Neural progenitor cell (in vitro differentiated cells): ENCODE measurements around the gene CRACR2A. TPM values are rescaled to one million over a fixed set of nuclear protein-coding genes. Genes with fewer than 3 reads are reported as not detected.

ENCODE experiments used
- DNase-seq: peaks from one replicate; pipeline ENCODE4 v3.0.0-alpha.2; 2016; ENCODE audit warnings: low spot score
- H2AFZ ChIP-seq: fragments of 200-600 bp; sonication (generic); replicated peaks from 2 replicates; pipeline ENCODE4 v1.6.1; 2016; ENCODE audit warnings: antibody characterized with exemption
- H3F3A ChIP-seq: fragments of 200-600 bp; sonication (generic); 2 replicates; pipeline ENCODE4 v1.6.1; 2016; ENCODE audit warnings: antibody characterized with exemption, low read depth
- H3K27ac ChIP-seq: fragments of 200-600 bp; sonication (generic); 2 replicates; pipeline ENCODE4 v1.5.1; 2016; ENCODE audit warnings: mild to moderate bottlenecking
- H3K27me3 ChIP-seq: fragments of 200-600 bp; sonication (generic); 2 replicates; pipeline ENCODE4 v1.6.1; 2016; ENCODE audit warnings: mild to moderate bottlenecking, moderate library complexity
- H3K36me3 ChIP-seq: fragments of 200-600 bp; sonication (generic); 2 replicates; pipeline ENCODE4 v1.5.1; 2016
- H3K4me1 ChIP-seq: fragments of 200-600 bp; sonication (generic); 2 replicates; pipeline ENCODE4 v1.6.1; 2016; ENCODE audit warnings: mixed run types
- H3K4me2 ChIP-seq: fragments of 200-600 bp; sonication (generic); 2 replicates; pipeline ENCODE4 v1.6.1; 2016
- H3K4me3 ChIP-seq: fragments of 200-600 bp; sonication (generic); 2 replicates; pipeline ENCODE4 v1.5.1; 2016
- H3K79me2 ChIP-seq: fragments of 200-600 bp; sonication (generic); 2 replicates; pipeline ENCODE4 v1.6.1; 2016; ENCODE audit warnings: low read depth
- H3K9ac ChIP-seq: fragments of 200-600 bp; sonication (generic); 2 replicates; pipeline ENCODE4 v1.6.1; 2016
- H3K9me3 ChIP-seq: fragments of 200-600 bp; sonication (generic); 2 replicates; pipeline ENCODE4 v1.5.1; 2016; ENCODE audit warnings: low read depth
- H4K20me1 ChIP-seq: fragments of 200-600 bp; sonication (generic); 2 replicates; pipeline ENCODE4 v1.6.1; 2016; ENCODE audit warnings: low read depth
- H3K27ac Mint-ChIP-seq: 3 replicates; pipeline ENCODE4 v1.8.0; 2021; ENCODE audit warnings: mixed read lengths
- H3K27me3 Mint-ChIP-seq: 2 replicates; pipeline ENCODE4 v1.8.0; 2022; ENCODE audit warnings: low read depth, mild to moderate bottlenecking, inconsistent platforms, moderate library complexity, mixed read lengths; ENCODE audit not compliant: insufficient read depth
- H3K36me3 Mint-ChIP-seq: 3 replicates; pipeline ENCODE4 v1.8.0; 2021; ENCODE audit warnings: mixed read lengths
- H3K4me1 Mint-ChIP-seq: 3 replicates; pipeline ENCODE4 v1.8.0; 2021; ENCODE audit warnings: mixed read lengths
- H3K4me3 Mint-ChIP-seq: 3 replicates; pipeline ENCODE4 v1.8.0; 2021; ENCODE audit warnings: mild to moderate bottlenecking, moderate library complexity, mixed read lengths
- H3K9me3 Mint-ChIP-seq: 3 replicates; pipeline ENCODE4 v1.8.0; 2020; ENCODE audit warnings: mixed read lengths
- CTCF ChIP-seq: fragments of 200-600 bp; sonication (generic); IDR thresholded peaks from 2 replicates; pipeline ENCODE4 v1.5.1; 2017; ENCODE audit warnings: antibody characterized with exemption, mild to moderate bottlenecking
- EZH2 ChIP-seq: fragments of 200-600 bp; sonication (generic); IDR thresholded peaks from 2 replicates; pipeline ENCODE4 v1.6.1; 2017; ENCODE audit warnings: antibody characterized with exemption, mild to moderate bottlenecking, moderate library complexity
- EZH2phosphoT487 ChIP-seq: fragments of 200-600 bp; sonication (generic); IDR thresholded peaks from 2 replicates; pipeline ENCODE4 v1.6.1; 2017; ENCODE audit warnings: antibody characterized with exemption
- small RNA-seq: library from RNA; depleted of rRNA; stranded (forward); fragments of <200 nt; gene quantifications from one replicate; pipeline ENCODE3, GENCODE V24; 2015
- total RNA-seq: library from RNA; depleted of rRNA; stranded (reverse); fragments of >200 nt; gene quantifications from 2 replicates; pipeline ENCODE4 v1.2.3, GENCODE V29; 2015; ENCODE audit warnings: low replicate concordance

Gene CRACR2A
- total RNA-seq, 1 donor from 2014 or later = 0.06 TPM

- Histone ChIP-seq H3K36me3 (no peaks in the 10 kb centered on the region), H3K27ac (no peak overlapping the region), H3K4me2 (no peak overlapping the region), H3K79me2 (no peaks in the 10 kb centered on the region), H3K4me1 (peaks cover 24% of the 10 kb centered on the region), H3K9ac (no peak overlapping the region), H3K9me3 (no peaks in the 10 kb centered on the region), H4K20me1 (no peaks in the 10 kb centered on the region), H3F3A (peaks cover 15% of the 10 kb centered on the region), H3K27me3 (no peaks in the 10 kb centered on the region), H2AFZ (no peak overlapping the region), H3K4me3 (no peak overlapping the region)
- H3K27ac Mint-ChIP-seq = no peak overlapping the region
- H3K9me3 Mint-ChIP-seq = no peaks in the 10 kb centered on the region
- H3K27me3 Mint-ChIP-seq = peaks cover 5% of the 10 kb centered on the region
- TF ChIP-seq EZH2phosphoT487 (no peak), CTCF (no peak), EZH2 (no peak)
- H3K4me3 Mint-ChIP-seq = no peak overlapping the region
- DNase-seq = no peak
- H3K4me1 Mint-ChIP-seq = peaks cover 46% of the 10 kb centered on the region
- no peaks in the 10 kb centered on the region for H3K36me3 Mint-ChIP-seq
Observed at GRCh38 chr12:3571323-3571722, 181.6 kb downstream of the CRACR2A start.

GRCh38 chr12:3568695-3569094, 184.2 kb downstream of the CRACR2A start:
- Mint-ChIP-seq H3K27me3 (peaks cover 2% of the 10 kb centered on the region), H3K4me1 (peaks cover 32% of the 10 kb centered on the region), H3K4me3 (no peak overlapping the region), H3K9me3 (no peaks in the 10 kb centered on the region), H3K27ac (no peak overlapping the region), H3K36me3 (no peaks in the 10 kb centered on the region)
- no peak for TF ChIP-seq CTCF
- TF ChIP-seq EZH2phosphoT487 = no peak
- TF ChIP-seq EZH2 = no peak
- no peak overlapping the region for H3K27ac ChIP-seq
- H3K4me1 ChIP-seq = peaks cover 5% of the 10 kb centered on the region
- H3K27me3 ChIP-seq = no peaks in the 10 kb centered on the region
- H2AFZ ChIP-seq = no peak overlapping the region
- no peak overlapping the region for H3K4me3 ChIP-seq
- no peak overlapping the region for H3K9ac ChIP-seq
- DNase-seq = no peak
- H4K20me1 ChIP-seq = no peaks in the 10 kb centered on the region
- H3K36me3 ChIP-seq = no peaks in the 10 kb centered on the region
- no peaks in the 10 kb centered on the region for H3K9me3 ChIP-seq
- H3K79me2 ChIP-seq = no peaks in the 10 kb centered on the region
- H3F3A ChIP-seq = no peaks in the 10 kb centered on the region
- H3K4me2 ChIP-seq = no peak overlapping the region

GRCh38 chr12:3565985-3566384, 186.9 kb downstream of the CRACR2A start:
- no peaks in the 10 kb centered on the region for H3K4me1 ChIP-seq
- H4K20me1 ChIP-seq = no peaks in the 10 kb centered on the region
- no peak overlapping the region for H3K4me3 ChIP-seq
- no peak overlapping the region for H3K4me3 Mint-ChIP-seq
- TF ChIP-seq CTCF (no peak), EZH2phosphoT487 (no peak), EZH2 (no peak)
- H2AFZ ChIP-seq = no peak overlapping the region
- no peak overlapping the region for H3K4me2 ChIP-seq
- no peak overlapping the region for H3K27ac ChIP-seq
- H3F3A ChIP-seq = no peaks in the 10 kb centered on the region
- H3K36me3 ChIP-seq = no peaks in the 10 kb centered on the region
- peaks cover 14% of the 10 kb centered on the region for H3K4me1 Mint-ChIP-seq
- H3K9me3 ChIP-seq = no peaks in the 10 kb centered on the region
- no peak overlapping the region for H3K27ac Mint-ChIP-seq
- no peak for DNase-seq
- H3K27me3 ChIP-seq = no peaks in the 10 kb centered on the region
- no peak overlapping the region for H3K9ac ChIP-seq
- H3K27me3 Mint-ChIP-seq = peaks cover 2% of the 10 kb centered on the region
- no peaks in the 10 kb centered on the region for H3K79me2 ChIP-seq
- H3K36me3 Mint-ChIP-seq = no peaks in the 10 kb centered on the region
- no peaks in the 10 kb centered on the region for H3K9me3 Mint-ChIP-seq

Small RNA genes within 50 kb of the gene (small RNA-seq; reads per million reads assigned to genes)
- not detected for gene RNU6-174P

Other genes starting within 250 kb of the CRACR2A start
- gene PARP11, start 120.3 kb upstream of the CRACR2A start, total RNA-seq = 11.1 and 12.2 TPM in 2 replicates